ENCODE data around the gene TRIM34.

GRCh38 chr11:5622802-5623201 lies 2.0 kb upstream of the TRIM34 start:
- no peak for TF ChIP-seq POLR2A (IDR thresholded peaks at IDR 0.05; ENCODE audit: low read length)
- no peak for TF ChIP-seq GATA1 (IDR thresholded peaks at IDR 0.05; ENCODE audit: low read depth, low read length)
